Panc1 (cell line): Measurements from ENCODE around the gene ZNF256. TPM values are rescaled to one million over a fixed set of nuclear protein-coding genes. Genes with fewer than 3 reads are reported as not detected.

Source experiments
- ATAC-seq: fragments of 200-7000 bp; cut with Tn5 transposase; 2 replicates; pipeline ENCODE4 v1.9.1; 2020; ENCODE audit warnings: mild to moderate bottlenecking, moderate library complexity
- BruUV-seq: library from RNA; stranded (reverse); fragments of 400-500 nt; replicated peaks from 2 replicates; lab custom pipeline; 2021; lab: Mats Ljungman, UMichigan
- CTCF ChIA-PET: fragments of 300-600 bp; sonication (Branson Sonifier 250); formaldehyde crosslinking; loops from one replicate; lab custom pipeline; 2022; ENCODE audit warnings: antibody characterized with exemption; lab: Charles Lee
- POLR2A ChIA-PET: fragments of 300-600 bp; sonication (Branson Sonifier 250); formaldehyde crosslinking; loops from one replicate; lab custom pipeline; 2022; ENCODE audit warnings: antibody characterized with exemption; lab: Charles Lee
- DNase-seq: peaks from one replicate; pipeline ENCODE4 v3.0.0-alpha.2; 2010; ENCODE audit warnings: low read depth, low spot score
- H3K27ac ChIP-seq: 2 replicates; pipeline ENCODE4 v1.5.1; 2011; ENCODE audit warnings: mild to moderate bottlenecking, low read length, inconsistent platforms
- H3K27me3 ChIP-seq: fragments of 200-500 bp; sonication (Bioruptor generic); 2 replicates; pipeline ENCODE4 v1.6.0; 2014; ENCODE audit warnings: low read length, inconsistent platforms; ENCODE audit not compliant: control insufficient read depth, insufficient read depth
- H3K36me3 ChIP-seq: fragments of 200-500 bp; sonication (Bioruptor generic); 2 replicates; pipeline ENCODE4 v1.5.1; 2014; ENCODE audit warnings: inconsistent platforms, mild to moderate bottlenecking, low read length, moderate library complexity; ENCODE audit not compliant: control insufficient read depth, insufficient read depth
- H3K4me1 ChIP-seq: 2 replicates; pipeline ENCODE4 v1.5.1; 2011; ENCODE audit warnings: inconsistent platforms, mild to moderate bottlenecking, low read length, moderate library complexity; ENCODE audit not compliant: control insufficient read depth, insufficient read depth
- H3K4me3 ChIP-seq, 2 experiments: 2 replicates each; pipeline ENCODE4 v1.5.1; 2011 to 2012; ENCODE audit warnings: low read depth in 2 of 2, low read length in 2 of 2, mild to moderate bottlenecking in 2 of 2, inconsistent platforms in 1 of 2, moderate library complexity in 1 of 2
- H3K9me3 ChIP-seq: fragments of 200-500 bp; sonication (Bioruptor generic); 2 replicates; pipeline ENCODE4 v1.5.1; 2014; ENCODE audit warnings: low read depth, mild to moderate bottlenecking, inconsistent platforms, low read length, moderate library complexity; ENCODE audit not compliant: control insufficient read depth, insufficient read depth
- CTCF ChIP-seq: fragments of 450-650 bp; IDR thresholded peaks from 2 replicates; pipeline ENCODE4 v1.5.1; 2017; ENCODE audit warnings: mild to moderate bottlenecking
- POLR2AphosphoS5 ChIP-seq: IDR thresholded peaks from 2 replicates; pipeline ENCODE4 v1.6.1; 2012; ENCODE audit warnings: mild to moderate bottlenecking, low read depth, low read length, moderate library complexity
- REST ChIP-seq, 2 experiments: IDR thresholded peaks; 2 replicates each; pipeline ENCODE4 v1.6.1; 2011 to 2012; ENCODE audit warnings: low read depth in 2 of 2, control low read depth in 1 of 2, low read length in 1 of 2, mild to moderate bottlenecking in 1 of 2, moderate library complexity in 1 of 2; ENCODE audit not compliant: insufficient read depth in 1 of 2
- SIN3A ChIP-seq: IDR thresholded peaks from 2 replicates; pipeline ENCODE4 v1.6.1; 2012; ENCODE audit warnings: low read depth, mild to moderate bottlenecking, low read length, moderate library complexity, borderline replicate concordance; ENCODE audit not compliant: insufficient read depth
- TCF7L2 ChIP-seq: IDR thresholded peaks from 2 replicates; pipeline ENCODE4 v1.6.1; 2011; ENCODE audit warnings: mild to moderate bottlenecking, low read depth, low read length, inconsistent platforms
- in situ Hi-C: cut with HindIII; loops from 2 replicates; pipeline ENCODE4 v1.10.0; 2016; ENCODE audit warnings: low sequenced_read_pairs, low pct_unique_long_range_greater_than_20kb
- intact Hi-C: fragments of 100-400 bp; cut with micrococcal nuclease; formaldehyde crosslinking; loops from one replicate; pipeline ENCODE4 v1.10.0; 2022; ENCODE audit not compliant: unreplicated experiment
- total RNA-seq: library from RNA; stranded (reverse); gene quantifications from one replicate; pipeline ENCODE4 v1.2.1, GENCODE V29; 2021; ENCODE audit not compliant: unreplicated experiment

Gene ZNF256
- total RNA-seq, 1 experiment from 2014 or later, result 10.1 TPM

- Histone ChIP-seq H3K4me1 (no peaks in the 10 kb centered on the region), H3K27ac (no peak overlapping the region), H3K4me3 (no peak overlapping the region), H3K27me3 (no peaks in the 10 kb centered on the region), H3K9me3 (peaks cover 21% of the 10 kb centered on the region; the same call in 1 of the 2 replicates), H3K36me3 (no peaks in the 10 kb centered on the region)
- CTCF ChIA-PET, result no interaction called here
- TF ChIP-seq SIN3A (no peak), TCF7L2 (no peak), CTCF (no peak), REST (IDR thresholded peaks at IDR 0.05; ENCODE audit: insufficient read depth in 1 of 2, low read depth in 2 of 2, low read length in 1 of 2) (no peak), POLR2AphosphoS5 (no peak)
- POLR2A ChIA-PET, result no interaction called here
- BruUV-seq, result no TSS peak
- intact Hi-C loops (no loop called here), in situ Hi-C loops (no loop called here)
- ATAC-seq, result no peak
- DNase-seq, result no peak
Measured at GRCh38 chr19:57954996-57955395, 7.5 kb upstream of the ZNF256 start.

- H3K36me3 ChIP-seq, result no peaks in the 10 kb centered on the region
- BruUV-seq, result no TSS peak
- no peaks in the 10 kb centered on the region for H3K27me3 ChIP-seq
- ChIA-PET POLR2A (no interaction called here), CTCF (no interaction called here)
- in situ Hi-C loops, result no loop called here
- peaks cover 26% of the 10 kb centered on the region; the same call in 1 of the 2 replicates for H3K9me3 ChIP-seq
- no peak overlapping the region for H3K27ac ChIP-seq
- TF ChIP-seq SIN3A (no peak), POLR2AphosphoS5 (no peak), REST (IDR thresholded peaks at IDR 0.05; ENCODE audit: insufficient read depth in 1 of 2, low read depth in 2 of 2, low read length in 1 of 2) (no peak), TCF7L2 (no peak), CTCF (no peak)
- no peaks in the 10 kb centered on the region for H3K4me1 ChIP-seq
- ATAC-seq (no peak), DNase-seq (no peak)
- H3K4me3 ChIP-seq, result no peak overlapping the region
- intact Hi-C loops, result no loop called here
Measured at GRCh38 chr19:57949702-57950101, 2.2 kb upstream of the ZNF256 start.
